ENCODE data around the gene SCAND1.
"Not testable (repeated sequence)": the region's sequence is repeated elsewhere in the genome, so short reads cannot be mapped to it uniquely, and the experiment has no call there.

SCAND1 gene

GRCh38 chr20:35954200-35954906 is at the start of gene SCAND1:
Gene SCAND1, minus strand, starts transcription at chr20:35954502. Its CDS starts 218 bp downstream, at chr20:35954284.
- DNase-seq (ENCODE audit: low read depth): peak; percentile 94

GRCh38 chr20:36004045-36004444 is 49.7 kb upstream of the SCAND1 start:
- no peak for DNase-seq (ENCODE audit: low read depth)

GRCh38 chr20:36002855-36003254 is 48.6 kb upstream of the SCAND1 start:
- no peak for DNase-seq (ENCODE audit: low read depth)

- not testable (repeated sequence) for DNase-seq (ENCODE audit: low read depth)
Measured at GRCh38 chr20:36001331-36001730, 47.0 kb upstream of the SCAND1 start.

GRCh38 chr20:35996492-35996891 is 42.2 kb upstream of the SCAND1 start:
- DNase-seq (ENCODE audit: low read depth): not testable (repeated sequence)

- DNase-seq (ENCODE audit: low read depth): peak; percentile 73
Measured at GRCh38 chr20:35994994-35995453, 40.7 kb upstream of the SCAND1 start.

GRCh38 chr20:35992713-35993335 is 38.5 kb upstream of the SCAND1 start:
- peak; percentile 31 for DNase-seq (ENCODE audit: low read depth)

- DNase-seq (ENCODE audit: low read depth): no peak
Measured at GRCh38 chr20:35991142-35991771, 37.0 kb upstream of the SCAND1 start.

- DNase-seq (ENCODE audit: low read depth): no peak
Measured at GRCh38 chr20:35988910-35989463, 34.7 kb upstream of the SCAND1 start.

- DNase-seq (ENCODE audit: low read depth): no peak
Measured at GRCh38 chr20:35985806-35986205, 31.5 kb upstream of the SCAND1 start.

GRCh38 chr20:35984382-35984781 is 30.1 kb upstream of the SCAND1 start:
- DNase-seq (ENCODE audit: low read depth): no peak

GRCh38 chr20:35981969-35982368 is 27.7 kb upstream of the SCAND1 start:
- no peak for DNase-seq (ENCODE audit: low read depth)

GRCh38 chr20:35979544-35979943 is 25.2 kb upstream of the SCAND1 start:
- DNase-seq (ENCODE audit: low read depth): no peak

GRCh38 chr20:35978041-35978513 is 23.8 kb upstream of the SCAND1 start:
- DNase-seq (ENCODE audit: low read depth): no peak

- DNase-seq (ENCODE audit: low read depth): no peak
Measured at GRCh38 chr20:35975576-35976373, 21.5 kb upstream of the SCAND1 start.

GRCh38 chr20:35974256-35974655 is 20.0 kb upstream of the SCAND1 start:
- DNase-seq (ENCODE audit: low read depth): no peak

GRCh38 chr20:35972462-35972861 is 18.2 kb upstream of the SCAND1 start:
- DNase-seq (ENCODE audit: low read depth): no peak

GRCh38 chr20:35971981-35972380 is 17.7 kb upstream of the SCAND1 start:
- no peak for DNase-seq (ENCODE audit: low read depth)

GRCh38 chr20:35968930-35969329 is 14.6 kb upstream of the SCAND1 start:
- no peak for DNase-seq (ENCODE audit: low read depth)

GRCh38 chr20:35967979-35968640 is 13.8 kb upstream of the SCAND1 start, which contains the start of gene CNBD2:
Gene CNBD2, plus strand, starts transcription at chr20:35968590. Its CDS starts 173 bp downstream, at chr20:35968763.
- no peak for DNase-seq (ENCODE audit: low read depth)

GRCh38 chr20:35963878-35964277 is 9.6 kb upstream of the SCAND1 start:
- no peak for DNase-seq (ENCODE audit: low read depth)

Data from stimulated activated CD4-positive, alpha-beta T cell treated with anti-CD3 and anti-CD28 coated beads, Interleukin-2, amount 100 ng/mL, for 4 hours (primary cell).